ENCODE data around the gene TPM4.
A peak's percentile ranks its signal among the peaks of the same experiment; 100 is the strongest.

Gene TPM4

DNA sequence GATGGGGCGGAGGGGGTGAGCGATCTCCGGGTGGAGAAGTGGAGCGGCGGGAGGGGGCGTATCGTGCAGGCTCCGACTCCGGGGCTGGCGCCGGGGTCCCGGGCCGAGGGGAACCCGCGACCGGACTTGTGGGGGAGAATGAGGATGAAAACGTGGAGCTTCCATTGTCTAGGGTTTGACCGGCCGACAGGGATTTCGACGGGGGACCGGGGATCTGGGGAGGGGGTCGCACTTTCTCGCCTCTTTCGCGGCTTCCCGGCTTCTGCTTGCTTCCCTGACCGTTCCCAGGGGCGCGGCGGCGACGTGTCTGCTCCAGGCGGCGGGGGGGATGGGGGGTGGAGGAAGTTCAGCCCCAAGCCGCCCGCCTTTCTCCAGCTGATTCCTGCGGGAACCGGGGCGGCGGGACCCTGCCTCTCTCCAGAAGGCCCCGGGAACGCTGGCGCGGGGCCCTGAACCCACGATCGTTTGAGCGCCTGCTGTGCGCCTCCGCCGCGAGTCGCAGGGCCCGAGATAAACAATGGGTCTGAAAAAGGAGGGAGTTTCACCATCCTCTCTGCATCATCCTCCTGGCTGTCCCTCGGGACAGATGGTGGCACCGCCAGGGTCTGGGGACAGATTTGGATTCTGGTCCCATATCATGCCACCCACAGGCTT lies 790 bp downstream of the TPM4 start:
- H3K27me3 ChIP-seq (ENCODE audit: insufficient read depth, low read length), result no peaks in the 10 kb centered on the region
- H3K36me3 ChIP-seq (ENCODE audit: insufficient read depth, low read length), result no peaks in the 10 kb centered on the region
- peak overlapping the region; percentile 61 for H3K4me3 ChIP-seq (ENCODE audit: low read depth, low read length, poor library complexity, severe bottlenecking)
- peak overlapping the region; percentile 84 for H3K27ac ChIP-seq (ENCODE audit: low read depth, low read length, poor library complexity, severe bottlenecking)
- H4K20me1 ChIP-seq (ENCODE audit: insufficient read depth, low read length), result no peaks in the 10 kb centered on the region
- H3F3A ChIP-seq (ENCODE audit: insufficient read depth, low read length), result peaks cover 6% of the 10 kb centered on the region; the same call in 1 of the 2 replicates
- peak overlapping the region; percentile 69 for H3K4me2 ChIP-seq (ENCODE audit: low read length)
- H3K4me1 ChIP-seq (ENCODE audit: insufficient read depth, low read length, severe bottlenecking), result peaks cover 29% of the 10 kb centered on the region
- TF ChIP-seq, protein P1, sequence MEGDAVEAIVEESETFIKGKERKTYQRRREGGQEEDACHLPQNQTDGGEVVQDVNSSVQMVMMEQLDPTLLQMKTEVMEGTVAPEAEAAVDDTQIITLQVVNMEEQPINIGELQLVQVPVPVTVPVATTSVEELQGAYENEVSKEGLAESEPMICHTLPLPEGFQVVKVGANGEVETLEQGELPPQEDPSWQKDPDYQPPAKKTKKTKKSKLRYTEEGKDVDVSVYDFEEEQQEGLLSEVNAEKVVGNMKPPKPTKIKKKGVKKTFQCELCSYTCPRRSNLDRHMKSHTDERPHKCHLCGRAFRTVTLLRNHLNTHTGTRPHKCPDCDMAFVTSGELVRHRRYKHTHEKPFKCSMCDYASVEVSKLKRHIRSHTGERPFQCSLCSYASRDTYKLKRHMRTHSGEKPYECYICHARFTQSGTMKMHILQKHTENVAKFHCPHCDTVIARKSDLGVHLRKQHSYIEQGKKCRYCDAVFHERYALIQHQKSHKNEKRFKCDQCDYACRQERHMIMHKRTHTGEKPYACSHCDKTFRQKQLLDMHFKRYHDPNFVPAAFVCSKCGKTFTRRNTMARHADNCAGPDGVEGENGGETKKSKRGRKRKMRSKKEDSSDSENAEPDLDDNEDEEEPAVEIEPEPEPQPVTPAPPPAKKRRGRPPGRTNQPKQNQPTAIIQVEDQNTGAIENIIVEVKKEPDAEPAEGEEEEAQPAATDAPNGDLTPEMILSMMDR (IDR thresholded peaks at IDR 0.05; ENCODE audit: low read length), result no peak
- TF ChIP-seq EZH2 (IDR thresholded peaks at IDR 0.05; ENCODE audit: borderline replicate concordance, low read length), result no peak
- H3K9me3 ChIP-seq (ENCODE audit: low read length), result no peaks in the 10 kb centered on the region
- H3K79me2 ChIP-seq (ENCODE audit: insufficient read depth, low read length), result no peaks in the 10 kb centered on the region
- peak overlapping the region; percentile 61 for H3K9ac ChIP-seq (ENCODE audit: low read length)
- H2AFZ ChIP-seq (ENCODE audit: low read length), result no peak overlapping the region
- no peaks in the 10 kb centered on the region for H3K9me2 ChIP-seq (ENCODE audit: low read depth, low read length)

DNA sequence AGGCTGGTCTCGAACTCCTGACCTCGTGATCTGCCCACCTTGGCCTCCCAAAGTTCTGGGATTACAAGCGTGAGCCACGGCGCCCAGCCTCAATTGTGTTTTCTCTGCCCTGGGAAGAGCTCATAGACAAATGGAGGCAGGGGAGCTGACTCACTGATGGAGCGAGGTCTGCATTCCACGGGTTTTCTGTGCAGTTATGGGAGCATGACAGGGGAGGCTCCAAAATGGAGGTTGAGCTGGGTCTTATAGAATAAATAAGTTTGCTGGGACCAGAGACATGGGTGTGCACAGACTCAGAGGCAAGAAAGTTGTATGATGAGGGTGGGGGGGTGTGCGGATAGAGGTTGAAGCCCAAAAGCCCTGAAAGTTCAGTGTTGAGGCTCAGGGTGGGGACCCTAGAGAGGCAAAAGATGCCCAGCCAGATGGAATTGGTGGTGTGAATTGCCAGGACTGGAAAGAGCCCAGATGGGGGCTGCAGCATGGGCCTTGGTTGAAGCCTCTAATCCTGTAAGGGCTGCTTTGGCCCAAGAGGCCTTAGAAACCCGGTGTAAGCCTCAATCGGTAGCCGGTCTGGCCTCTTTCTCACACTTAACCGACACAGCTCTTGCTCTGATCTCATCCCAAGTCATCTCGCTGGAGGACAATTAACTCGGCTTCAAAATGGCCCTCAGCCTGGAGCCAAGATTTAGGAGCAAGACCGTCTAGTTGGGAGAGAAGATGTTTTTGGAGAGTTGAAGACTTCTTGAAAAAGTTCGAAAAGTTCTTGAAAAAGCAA lies 1.9 kb downstream of the TPM4 start:
- Histone ChIP-seq H4K20me1 (ENCODE audit: insufficient read depth, low read length) (no peaks in the 10 kb centered on the region), H3K4me2 (ENCODE audit: low read length) (peak overlapping the region; percentile 69), H3K9me2 (ENCODE audit: low read depth, low read length) (no peaks in the 10 kb centered on the region), H3K36me3 (ENCODE audit: insufficient read depth, low read length) (no peaks in the 10 kb centered on the region), H3K79me2 (ENCODE audit: insufficient read depth, low read length) (no peaks in the 10 kb centered on the region), H3K4me1 (ENCODE audit: insufficient read depth, low read length, severe bottlenecking) (peaks cover 29% of the 10 kb centered on the region), H3K27ac (ENCODE audit: low read depth, low read length, poor library complexity, severe bottlenecking) (peak overlapping the region; percentile 84), H3K4me3 (ENCODE audit: low read depth, low read length, poor library complexity, severe bottlenecking) (peak overlapping the region; percentile 61), H2AFZ (ENCODE audit: low read length) (no peak overlapping the region), H3K27me3 (ENCODE audit: insufficient read depth, low read length) (no peaks in the 10 kb centered on the region), H3K9ac (ENCODE audit: low read length) (peak overlapping the region; percentile 54), H3F3A (ENCODE audit: insufficient read depth, low read length) (peaks cover 6% of the 10 kb centered on the region; the same call in 1 of the 2 replicates), H3K9me3 (ENCODE audit: low read length) (no peaks in the 10 kb centered on the region)
- TF ChIP-seq EZH2 (IDR thresholded peaks at IDR 0.05; ENCODE audit: borderline replicate concordance, low read length), result no peak
- TF ChIP-seq, protein P1 (IDR thresholded peaks at IDR 0.05; ENCODE audit: low read length), result no peak

DNA sequence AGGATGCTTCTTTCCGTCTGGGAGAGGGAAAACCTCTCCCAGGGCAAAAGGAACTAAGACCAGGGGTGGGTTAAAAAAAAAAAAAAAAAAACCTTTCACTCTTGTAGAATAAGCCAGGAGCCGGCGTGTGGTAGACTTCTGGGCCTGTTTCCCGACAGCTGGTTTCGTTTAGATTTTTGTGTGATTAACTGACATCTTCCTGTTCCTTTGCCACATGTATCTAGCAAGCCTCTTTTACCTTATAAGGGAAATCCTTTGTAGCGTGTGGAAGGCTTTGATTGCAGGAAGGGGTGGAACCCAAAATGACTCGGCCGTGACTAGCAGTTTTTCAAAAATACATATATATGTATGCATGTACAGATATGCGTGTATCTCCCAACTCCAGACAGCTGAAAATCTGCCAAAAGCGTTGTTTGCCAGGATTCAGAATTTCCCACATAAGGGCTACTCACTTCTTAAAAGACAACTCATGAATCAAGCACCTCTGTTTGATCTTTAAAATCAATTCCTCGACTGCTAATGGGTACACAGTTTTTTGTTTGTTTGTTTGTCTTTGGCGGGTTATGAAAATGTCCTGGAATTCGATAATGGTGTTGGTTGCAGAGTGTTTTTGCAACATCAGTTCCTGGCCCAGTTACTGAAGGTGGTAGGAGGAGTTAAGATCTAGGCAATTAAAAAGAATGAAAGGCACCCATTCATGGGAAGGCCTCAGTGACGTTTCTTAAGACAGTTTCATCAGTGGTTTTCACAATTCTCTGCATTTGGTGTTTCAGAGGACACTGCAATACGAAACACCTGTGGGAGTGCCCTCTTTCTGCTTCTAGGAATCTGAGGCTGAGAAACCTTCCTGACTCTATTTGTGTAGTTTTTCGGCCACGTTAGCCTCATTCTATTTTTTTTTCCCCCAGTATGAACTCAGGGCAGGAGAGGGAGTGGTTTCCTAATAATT lies 2.7 kb downstream of the TPM4 start:
- no peak overlapping the region for H2AFZ ChIP-seq (ENCODE audit: low read length)
- H3K9me3 ChIP-seq (ENCODE audit: low read length), result no peaks in the 10 kb centered on the region
- no peaks in the 10 kb centered on the region for H3K27me3 ChIP-seq (ENCODE audit: insufficient read depth, low read length)
- H3K79me2 ChIP-seq (ENCODE audit: insufficient read depth, low read length), result no peaks in the 10 kb centered on the region
- peak overlapping the region; percentile 61 for H3K4me3 ChIP-seq (ENCODE audit: low read depth, low read length, poor library complexity, severe bottlenecking)
- H3K4me1 ChIP-seq (ENCODE audit: insufficient read depth, low read length, severe bottlenecking), result peaks cover 29% of the 10 kb centered on the region
- peak overlapping the region; percentile 84 for H3K27ac ChIP-seq (ENCODE audit: low read depth, low read length, poor library complexity, severe bottlenecking)
- peak overlapping the region; percentile 54 for H3K9ac ChIP-seq (ENCODE audit: low read length)
- H3K9me2 ChIP-seq (ENCODE audit: low read depth, low read length), result no peaks in the 10 kb centered on the region
- peaks cover 6% of the 10 kb centered on the region; the same call in 1 of the 2 replicates for H3F3A ChIP-seq (ENCODE audit: insufficient read depth, low read length)
- peak overlapping the region; percentile 69 for H3K4me2 ChIP-seq (ENCODE audit: low read length)
- no peaks in the 10 kb centered on the region for H4K20me1 ChIP-seq (ENCODE audit: insufficient read depth, low read length)
- H3K36me3 ChIP-seq (ENCODE audit: insufficient read depth, low read length), result no peaks in the 10 kb centered on the region; the same call in 1 of the 2 replicates
- TF ChIP-seq, protein P1 (IDR thresholded peaks at IDR 0.05; ENCODE audit: low read length), result no peak
- TF ChIP-seq EZH2 (IDR thresholded peaks at IDR 0.05; ENCODE audit: borderline replicate concordance, low read length), result no peak

All from OCI-LY1 (cell line).